ENCODE data around the gene RBFOX2.

RBFOX2 gene

GRCh38 chr22:35921044-35921443 lies 107.6 kb downstream of the RBFOX2 start:
- no peak for DNase-seq

GRCh38 chr22:35919002-35919542 lies 109.6 kb downstream of the RBFOX2 start:
- DNase-seq = no peak

GRCh38 chr22:35918456-35918855 lies 110.2 kb downstream of the RBFOX2 start:
- DNase-seq = no peak

GRCh38 chr22:35917651-35918050 lies 111.0 kb downstream of the RBFOX2 start:
- DNase-seq = no peak

- no peak for DNase-seq
These were observed 113.1 kb downstream of the RBFOX2 start for GRCh38 chr22:35915477-35916013.

GRCh38 chr22:35914665-35915476 lies 113.8 kb downstream of the RBFOX2 start:
- peak; percentile 33 for DNase-seq

- DNase-seq = no peak
These were observed 114.3 kb downstream of the RBFOX2 start for GRCh38 chr22:35914357-35914664.

- DNase-seq = no peak
These were observed 114.7 kb downstream of the RBFOX2 start for GRCh38 chr22:35913925-35914324.

GRCh38 chr22:35912658-35913057 lies 116.0 kb downstream of the RBFOX2 start:
- DNase-seq = no peak

GRCh38 chr22:35911877-35912276 lies 116.7 kb downstream of the RBFOX2 start:
- DNase-seq = no peak

GRCh38 chr22:35910926-35911325 lies 117.7 kb downstream of the RBFOX2 start:
- DNase-seq = no peak

- no peak for DNase-seq
These were observed 118.4 kb downstream of the RBFOX2 start for GRCh38 chr22:35910003-35910769.

- DNase-seq = no peak
These were observed 122.7 kb downstream of the RBFOX2 start for GRCh38 chr22:35905894-35906293.

- DNase-seq = no peak
These were observed 123.9 kb downstream of the RBFOX2 start for GRCh38 chr22:35904752-35905151.

- no peak for DNase-seq
These were observed 124.3 kb downstream of the RBFOX2 start for GRCh38 chr22:35904336-35904692.

- no peak for DNase-seq
These were observed 124.9 kb downstream of the RBFOX2 start for GRCh38 chr22:35903571-35904335.

GRCh38 chr22:35900483-35901168 lies 128.0 kb downstream of the RBFOX2 start:
- DNase-seq = no peak

GRCh38 chr22:35899736-35900135 lies 128.9 kb downstream of the RBFOX2 start:
- no peak for DNase-seq

- no peak for DNase-seq
These were observed 132.4 kb downstream of the RBFOX2 start for GRCh38 chr22:35896111-35896705.

GRCh38 chr22:35894937-35895708 lies 133.5 kb downstream of the RBFOX2 start:
- DNase-seq = peak; percentile 22

- DNase-seq = no peak
These were observed 134.2 kb downstream of the RBFOX2 start for GRCh38 chr22:35894464-35894878.

All from T1000 (cell line).